HepG2 (cell line): ENCODE data around the gene ZNF341. TPM values are rescaled to one million over a fixed set of nuclear protein-coding genes. Genes with fewer than 3 reads are reported as not detected.

Source experiments
- CENPT ChIP-seq: sonication (generic); formaldehyde crosslinking; IDR thresholded peaks from 2 replicates; pipeline ENCODE4 v1.8.0; 2022; ENCODE audit warnings: low read depth, mild to moderate bottlenecking, moderate library complexity, missing genetic modification reagents
- FOXM1 ChIP-seq: sonication (generic); formaldehyde crosslinking; IDR thresholded peaks from 2 replicates; pipeline ENCODE4 v1.5.0; 2020; ENCODE audit warnings: missing genetic modification reagents
- HOMEZ ChIP-seq: IDR thresholded peaks from 2 replicates; pipeline ENCODE4 v1.6.1; 2016; ENCODE audit warnings: low read depth
- NCOA1 ChIP-seq: sonication (generic); formaldehyde crosslinking; IDR thresholded peaks from 2 replicates; pipeline ENCODE4 v1.9.0; 2021; ENCODE audit warnings: missing genetic modification reagents
- NCOA2 ChIP-seq: sonication (generic); formaldehyde crosslinking; IDR thresholded peaks from 2 replicates; pipeline ENCODE4 v1.8.0; 2022; ENCODE audit warnings: inconsistent platforms
- NPAS2 ChIP-seq: sonication (generic); formaldehyde crosslinking; IDR thresholded peaks from 2 replicates; pipeline ENCODE4 v1.8.0; 2022; ENCODE audit warnings: mild to moderate bottlenecking, missing genetic modification reagents, borderline replicate concordance
- PRDM4 ChIP-seq: sonication (generic); formaldehyde crosslinking; IDR thresholded peaks from 2 replicates; pipeline ENCODE4 v1.9.0; 2021; ENCODE audit warnings: missing genetic modification reagents, borderline replicate concordance
- SALL1 ChIP-seq: sonication (generic); formaldehyde crosslinking; IDR thresholded peaks from 2 replicates; pipeline ENCODE4 v1.8.0; 2022; ENCODE audit warnings: mild to moderate bottlenecking, missing genetic modification reagents
- SATB2 ChIP-seq: sonication (generic); formaldehyde crosslinking; IDR thresholded peaks from 2 replicates; pipeline ENCODE4 v1.5.0; 2020; ENCODE audit warnings: missing genetic modification reagents
- TAF15 ChIP-seq: fragments of 200-400 bp; formaldehyde crosslinking; IDR thresholded peaks from one replicate; pipeline ENCODE4 v1.6.1; 2018; ENCODE audit warnings: mild to moderate bottlenecking, low read depth, low read length; ENCODE audit not compliant: poor library complexity, severe bottlenecking
- ZEB1 ChIP-seq: IDR thresholded peaks from 2 replicates; pipeline ENCODE4 v1.6.1; 2012; ENCODE audit warnings: mild to moderate bottlenecking, low read depth, inconsistent platforms; ENCODE audit not compliant: insufficient replicate concordance
- ZFP36 ChIP-seq: fragments of 150-350 bp; IDR thresholded peaks from 2 replicates; pipeline ENCODE4 v1.6.1; 2018; ENCODE audit warnings: borderline replicate concordance, low read length, low read depth; ENCODE audit not compliant: partially characterized antibody
- ZNF136 ChIP-seq: sonication (generic); formaldehyde crosslinking; IDR thresholded peaks from 2 replicates; pipeline ENCODE4 v1.8.1; 2022; ENCODE audit warnings: low read depth, mild to moderate bottlenecking, moderate library complexity, missing genetic modification reagents
- ZNF263 ChIP-seq: sonication (generic); formaldehyde crosslinking; IDR thresholded peaks from 2 replicates; pipeline ENCODE4 v1.4.0; 2020; ENCODE audit warnings: missing genetic modification reagents
- ZNF274 ChIP-seq: sonication (generic); formaldehyde crosslinking; IDR thresholded peaks from 2 replicates; pipeline ENCODE4 v1.5.1; 2020; ENCODE audit warnings: mild to moderate bottlenecking, missing genetic modification reagents
- ZNF432 ChIP-seq: sonication (generic); formaldehyde crosslinking; IDR thresholded peaks from 2 replicates; pipeline ENCODE4 v1.5.0; 2020; ENCODE audit warnings: missing genetic modification reagents, mild to moderate bottlenecking, borderline replicate concordance
- ZNF75D ChIP-seq: sonication (generic); formaldehyde crosslinking; IDR thresholded peaks from 2 replicates; pipeline ENCODE4 v1.8.1; 2023; ENCODE audit warnings: missing genetic modification reagents, mild to moderate bottlenecking, borderline replicate concordance
- ZNF772 ChIP-seq: sonication (generic); formaldehyde crosslinking; IDR thresholded peaks from 2 replicates; pipeline ENCODE4 v1.5.0; 2020; ENCODE audit warnings: mild to moderate bottlenecking, missing genetic modification reagents
- ZNF781 ChIP-seq: sonication (generic); formaldehyde crosslinking; IDR thresholded peaks from 2 replicates; pipeline ENCODE4 v1.5.1; 2020; ENCODE audit warnings: borderline replicate concordance, mild to moderate bottlenecking, missing genetic modification reagents; ENCODE audit errors: not compliant biosample characterization
- polyA plus RNA-seq, 8 experiments: library from polyadenylated mRNA; depleted of rRNA in 3 of 8; stranded (reverse) in 7 of 8; unstranded in 1 of 8; fragments of >200 nt; fragmentation: Illumina TruSeq in 4 of 8; extraction: Trizol in 4 of 8; gene quantifications; 2 replicates each; pipeline versions ENCODE4 v1.2.1 to v1.2.3, GENCODE V29; 2011 to 2016; ENCODE audit warnings: low read depth in 4 of 8, missing spikeins in 1 of 8, mixed read lengths in 1 of 8; ENCODE audit not compliant: insufficient read depth in 1 of 8
- total RNA-seq, 5 experiments: library from RNA; depleted of rRNA; stranded (reverse); fragments of >200 nt; fragmentation: Illumina TruSeq; extraction: Trizol; gene quantifications; 2 replicates each; pipeline ENCODE4 v1.2.3, GENCODE V29; 2016; ENCODE audit warnings: low read depth in 1 of 5
- TF ChIP-seq, protein P1 (sequence below): sonication (generic); formaldehyde crosslinking; conservative IDR thresholded peaks from 2 replicates; pipeline ENCODE4 v1.8.0; 2022; ENCODE audit warnings: missing genetic modification reagents
- TF ChIP-seq, protein P2 (sequence below): sonication (generic); formaldehyde crosslinking; IDR thresholded peaks from 2 replicates; pipeline ENCODE4 v1.4.0; 2020; ENCODE audit warnings: missing genetic modification reagents, mild to moderate bottlenecking, borderline replicate concordance

Gene ZNF341
- total and polyA plus RNA-seq, 2 of the 13 experiments (the other 11 are each of a cell fraction or from before 2014, with no cell fraction given) = 1.1 to 2.2 TPM

DNA sequence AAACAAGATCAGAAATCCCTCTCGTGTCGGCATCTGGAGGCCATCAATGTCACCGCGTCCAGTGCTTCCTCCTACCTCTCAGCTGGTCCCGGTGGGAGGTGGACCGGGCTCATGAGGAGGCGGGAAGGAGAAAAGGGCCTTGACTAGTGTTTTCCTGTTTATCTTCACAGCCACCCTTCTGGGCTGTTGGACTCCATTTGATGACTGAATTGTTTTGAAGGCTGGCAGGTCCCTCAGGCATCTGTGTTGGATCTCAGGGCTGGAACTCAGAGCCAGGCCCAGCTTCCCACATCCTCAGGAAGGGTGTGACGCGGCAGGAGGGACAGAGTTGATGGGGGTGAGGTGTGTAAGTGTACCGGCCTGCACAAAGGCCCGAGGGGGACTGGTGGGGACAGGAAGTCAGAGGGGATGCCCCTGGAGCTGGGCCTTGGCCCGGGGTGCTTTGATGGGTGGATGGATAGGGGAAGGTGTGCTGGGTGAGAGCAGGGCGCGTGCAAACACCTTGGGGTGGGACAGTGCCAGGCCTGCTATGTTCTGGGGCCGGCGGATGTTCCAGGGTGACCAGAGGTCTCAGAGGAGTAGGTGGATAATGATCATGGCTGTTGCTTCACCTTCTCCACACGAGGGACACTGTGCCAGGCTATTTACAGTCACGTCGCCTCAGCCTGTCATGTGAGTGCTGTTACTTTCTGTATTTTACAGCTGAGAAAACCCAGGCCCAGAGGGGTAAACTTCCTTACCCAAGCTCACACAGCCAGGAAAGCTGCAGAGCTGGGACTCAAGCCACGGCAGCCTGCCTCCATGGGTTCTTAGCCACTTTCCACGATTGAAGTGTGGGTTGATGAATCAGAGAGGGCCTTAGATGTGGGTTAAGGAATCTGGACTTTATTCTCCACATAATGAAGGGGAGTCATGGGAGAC is 61.5 kb downstream of the ZNF341 start (continued):
- TF ChIP-seq PRDM4 (CRISPR knock-in tag) = no peak
- TF ChIP-seq NCOA2 (CRISPR knock-in tag) = no peak
- TF ChIP-seq, protein P1, sequence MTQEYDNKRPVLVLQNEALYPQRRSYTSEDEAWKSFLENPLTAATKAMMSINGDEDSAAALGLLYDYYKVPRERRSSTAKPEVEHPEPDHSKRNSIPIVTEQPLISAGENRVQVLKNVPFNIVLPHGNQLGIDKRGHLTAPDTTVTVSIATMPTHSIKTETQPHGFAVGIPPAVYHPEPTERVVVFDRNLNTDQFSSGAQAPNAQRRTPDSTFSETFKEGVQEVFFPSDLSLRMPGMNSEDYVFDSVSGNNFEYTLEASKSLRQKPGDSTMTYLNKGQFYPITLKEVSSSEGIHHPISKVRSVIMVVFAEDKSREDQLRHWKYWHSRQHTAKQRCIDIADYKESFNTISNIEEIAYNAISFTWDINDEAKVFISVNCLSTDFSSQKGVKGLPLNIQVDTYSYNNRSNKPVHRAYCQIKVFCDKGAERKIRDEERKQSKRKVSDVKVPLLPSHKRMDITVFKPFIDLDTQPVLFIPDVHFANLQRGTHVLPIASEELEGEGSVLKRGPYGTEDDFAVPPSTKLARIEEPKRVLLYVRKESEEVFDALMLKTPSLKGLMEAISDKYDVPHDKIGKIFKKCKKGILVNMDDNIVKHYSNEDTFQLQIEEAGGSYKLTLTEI (CRISPR knock-in tag) = no peak
- TF ChIP-seq TAF15 = no peak
- TF ChIP-seq ZEB1 = no peak
- peak; percentile 76 for TF ChIP-seq ZFP36
- no peak for TF ChIP-seq ZNF772 (CRISPR knock-in tag)
- 0 out of 2 replicates have a peak, but pooled peaks have one; percentile 19 for TF ChIP-seq ZNF263 (CRISPR knock-in tag)
- TF ChIP-seq ZNF136 (CRISPR knock-in tag) = no peak
- no peak for TF ChIP-seq ZNF781 (CRISPR knock-in tag)
- TF ChIP-seq ZNF432 (CRISPR knock-in tag) = no peak
- TF ChIP-seq HOMEZ (CRISPR knock-in tag) = no peak
- no peak for TF ChIP-seq ZNF274 (CRISPR knock-in tag)
- no peak for TF ChIP-seq FOXM1 (CRISPR knock-in tag)
- no peak for TF ChIP-seq SALL1
- no peak for TF ChIP-seq SATB2
- TF ChIP-seq, protein P2, sequence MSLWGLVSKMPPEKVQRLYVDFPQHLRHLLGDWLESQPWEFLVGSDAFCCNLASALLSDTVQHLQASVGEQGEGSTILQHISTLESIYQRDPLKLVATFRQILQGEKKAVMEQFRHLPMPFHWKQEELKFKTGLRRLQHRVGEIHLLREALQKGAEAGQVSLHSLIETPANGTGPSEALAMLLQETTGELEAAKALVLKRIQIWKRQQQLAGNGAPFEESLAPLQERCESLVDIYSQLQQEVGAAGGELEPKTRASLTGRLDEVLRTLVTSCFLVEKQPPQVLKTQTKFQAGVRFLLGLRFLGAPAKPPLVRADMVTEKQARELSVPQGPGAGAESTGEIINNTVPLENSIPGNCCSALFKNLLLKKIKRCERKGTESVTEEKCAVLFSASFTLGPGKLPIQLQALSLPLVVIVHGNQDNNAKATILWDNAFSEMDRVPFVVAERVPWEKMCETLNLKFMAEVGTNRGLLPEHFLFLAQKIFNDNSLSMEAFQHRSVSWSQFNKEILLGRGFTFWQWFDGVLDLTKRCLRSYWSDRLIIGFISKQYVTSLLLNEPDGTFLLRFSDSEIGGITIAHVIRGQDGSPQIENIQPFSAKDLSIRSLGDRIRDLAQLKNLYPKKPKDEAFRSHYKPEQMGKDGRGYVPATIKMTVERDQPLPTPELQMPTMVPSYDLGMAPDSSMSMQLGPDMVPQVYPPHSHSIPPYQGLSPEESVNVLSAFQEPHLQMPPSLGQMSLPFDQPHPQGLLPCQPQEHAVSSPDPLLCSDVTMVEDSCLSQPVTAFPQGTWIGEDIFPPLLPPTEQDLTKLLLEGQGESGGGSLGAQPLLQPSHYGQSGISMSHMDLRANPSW = no peak
- TF ChIP-seq ZNF75D (CRISPR knock-in tag) = no peak
- no peak for TF ChIP-seq CENPT (CRISPR knock-in tag)
- TF ChIP-seq NPAS2 = no peak
- no peak for TF ChIP-seq NCOA1 (CRISPR knock-in tag)
